LNCaP clone FGC (cell line): ENCODE measurements around the gene PLEKHO1.
"Not testable (repeated sequence)": the region's sequence is repeated elsewhere in the genome, so short reads cannot be mapped to it uniquely, and the experiment has no call there.

ENCODE experiments used
- DNase-seq: peaks from one replicate; pipeline ENCODE4 v3.0.0-alpha.2; 2011; ENCODE audit warnings: low read depth
- H3K4me3 ChIP-seq: 2 replicates; pipeline ENCODE4 v1.5.1; 2011; ENCODE audit warnings: mild to moderate bottlenecking, low read depth, low read length, control low read depth
- CTCF ChIP-seq: IDR thresholded peaks from 2 replicates; pipeline ENCODE4 v1.5.1; 2012; ENCODE audit warnings: mild to moderate bottlenecking; ENCODE audit not compliant: control insufficient read depth, insufficient read depth; ENCODE audit errors: extremely low read depth

Gene PLEKHO1

GRCh38 chr1:150185481-150185880 lies 35.8 kb downstream of the PLEKHO1 start:
- no peak overlapping the region for H3K4me3 ChIP-seq
- TF ChIP-seq CTCF, result no peak
- no peak for DNase-seq

GRCh38 chr1:150186438-150186788 lies 36.7 kb downstream of the PLEKHO1 start:
- DNase-seq, H3K4me3 ChIP-seq: not testable (repeated sequence)

- H3K4me3 ChIP-seq, result no peak overlapping the region
- peak; percentile 22 for DNase-seq
- peak; percentile 36; the same call in 1 of the 2 replicates for TF ChIP-seq CTCF
These were observed 37.3 kb downstream of the PLEKHO1 start for GRCh38 chr1:150186789-150187559.

- no peak overlapping the region for H3K4me3 ChIP-seq
- DNase-seq, result no peak
- TF ChIP-seq CTCF, result no peak
These were observed 37.8 kb downstream of the PLEKHO1 start for GRCh38 chr1:150187560-150187931.

GRCh38 chr1:150192012-150192411 lies 42.3 kb downstream of the PLEKHO1 start:
- no peak for TF ChIP-seq CTCF
- H3K4me3 ChIP-seq, result no peak overlapping the region
- peak; percentile 31 for DNase-seq

GRCh38 chr1:150194381-150195031 lies 44.8 kb downstream of the PLEKHO1 start:
- TF ChIP-seq CTCF, result no peak
- H3K4me3 ChIP-seq, result no peak overlapping the region
- DNase-seq, result no peak

GRCh38 chr1:150196417-150196816 lies 46.7 kb downstream of the PLEKHO1 start:
- no peak for DNase-seq
- no peak for TF ChIP-seq CTCF
- no peak overlapping the region for H3K4me3 ChIP-seq
